D341Med (cell line): ENCODE data around the gene TRMT2B.
"Not testable (repeated sequence)": the region's sequence is repeated elsewhere in the genome, so short reads cannot be mapped to it uniquely, and the experiment has no call there.

Experiments used
- DNase-seq: peaks from one replicate; pipeline ENCODE4 v3.0.0; 2012; ENCODE audit warnings: low spot score

Gene TRMT2B

GRCh38 chrX:100999451-100999850 is 52.5 kb downstream of the TRMT2B start:
- DNase-seq = no peak

- no peak for DNase-seq
These were observed 56.4 kb downstream of the TRMT2B start for GRCh38 chrX:100995469-100995868.

GRCh38 chrX:100994352-100995281 is 57.3 kb downstream of the TRMT2B start:
- no peak for DNase-seq

GRCh38 chrX:100990139-100990538 is 61.8 kb downstream of the TRMT2B start:
- no peak for DNase-seq

GRCh38 chrX:100984818-100985217 is 67.1 kb downstream of the TRMT2B start:
- DNase-seq = no peak

- DNase-seq = not testable (repeated sequence)
These were observed 70.4 kb downstream of the TRMT2B start for GRCh38 chrX:100981498-100981845.

- no peak for DNase-seq
These were observed 71.1 kb downstream of the TRMT2B start for GRCh38 chrX:100980608-100981497.

- DNase-seq = no peak
These were observed 71.9 kb downstream of the TRMT2B start for GRCh38 chrX:100979881-100980607.

GRCh38 chrX:100976211-100976610 is 75.7 kb downstream of the TRMT2B start:
- no peak for DNase-seq

- no peak for DNase-seq
These were observed 76.7 kb downstream of the TRMT2B start for GRCh38 chrX:100975212-100975611.

- DNase-seq = no peak
These were observed 78.5 kb downstream of the TRMT2B start for GRCh38 chrX:100973411-100973810.

- no peak for DNase-seq
These were observed 82.0 kb downstream of the TRMT2B start for GRCh38 chrX:100969936-100970335.

GRCh38 chrX:100969408-100969807 is 82.5 kb downstream of the TRMT2B start, which contains the start of gene ARL13A:
TSS of gene ARL13A (plus strand) at chrX:100969708. CDS start at chrX:100973690, 3,982 bp downstream.
- no peak for DNase-seq

- no peak for DNase-seq
These were observed 87.5 kb downstream of the TRMT2B start for GRCh38 chrX:100964362-100964761.

GRCh38 chrX:100962811-100963210 is 89.1 kb downstream of the TRMT2B start:
- DNase-seq = no peak
